Upper lobe of right lung (tissue), 1 donor: ENCODE results near the gene TENM3. TPM values are rescaled to one million over a fixed set of nuclear protein-coding genes. Genes with fewer than 3 reads are reported as not detected.

Experiments
- ATAC-seq: fragments of 200-7000 bp; cut with Tn5 transposase; one replicate; pipeline ENCODE4 v1.9.1; 2020; ENCODE audit warnings: mild to moderate bottlenecking, moderate library complexity
- DNase-seq: peaks from one replicate; pipeline ENCODE4 v3.0.0-alpha.2; 2020
- H3K27ac ChIP-seq: fragments of 200-600 bp; one replicate; pipeline ENCODE4 v1.8.0; 2022
- H3K27me3 ChIP-seq: fragments of 200-600 bp; one replicate; pipeline ENCODE4 v1.8.0; 2022; ENCODE audit warnings: mild to moderate bottlenecking
- H3K36me3 ChIP-seq: fragments of 200-600 bp; one replicate; pipeline ENCODE4 v1.8.0; 2022
- H3K4me1 ChIP-seq: fragments of 200-600 bp; one replicate; pipeline ENCODE4 v1.8.0; 2022
- H3K4me3 ChIP-seq: fragments of 200-600 bp; one replicate; pipeline ENCODE4 v1.8.0; 2022; ENCODE audit warnings: mild to moderate bottlenecking
- H3K9me3 ChIP-seq: fragments of 200-600 bp; one replicate; pipeline ENCODE4 v1.8.0; 2022
- intact Hi-C: fragments of 100-400 bp; cut with DNase I; formaldehyde crosslinking; loops from one replicate; pipeline ENCODE4 v1.11.0; 2022
- total RNA-seq: library from RNA; stranded (reverse); fragmentation: NEBNext Ultra II Directional; extraction: Animal tissue kit (Norgen Biotek cat#: 25700); gene quantifications from one replicate; pipeline ENCODE4 v1.2.1, GENCODE V29; 2021
- TF ChIP-seq, protein P1 (sequence below): fragments of 200-600 bp; IDR thresholded peaks from one replicate; pipeline ENCODE4 v1.8.0; 2022; ENCODE audit warnings: antibody characterized with exemption
- donor health status: DM: no; HTN: yes; CAD: no; lungs with severe emphysema.

The TENM3 gene
- total RNA-seq, 1 donor from 2014 or later = 5.6 TPM

- H3K27me3 ChIP-seq = peaks cover 3% of the 10 kb centered on the region
- no peak for ATAC-seq
- H3K4me1 ChIP-seq = no peaks in the 10 kb centered on the region
- TF ChIP-seq, protein P1, sequence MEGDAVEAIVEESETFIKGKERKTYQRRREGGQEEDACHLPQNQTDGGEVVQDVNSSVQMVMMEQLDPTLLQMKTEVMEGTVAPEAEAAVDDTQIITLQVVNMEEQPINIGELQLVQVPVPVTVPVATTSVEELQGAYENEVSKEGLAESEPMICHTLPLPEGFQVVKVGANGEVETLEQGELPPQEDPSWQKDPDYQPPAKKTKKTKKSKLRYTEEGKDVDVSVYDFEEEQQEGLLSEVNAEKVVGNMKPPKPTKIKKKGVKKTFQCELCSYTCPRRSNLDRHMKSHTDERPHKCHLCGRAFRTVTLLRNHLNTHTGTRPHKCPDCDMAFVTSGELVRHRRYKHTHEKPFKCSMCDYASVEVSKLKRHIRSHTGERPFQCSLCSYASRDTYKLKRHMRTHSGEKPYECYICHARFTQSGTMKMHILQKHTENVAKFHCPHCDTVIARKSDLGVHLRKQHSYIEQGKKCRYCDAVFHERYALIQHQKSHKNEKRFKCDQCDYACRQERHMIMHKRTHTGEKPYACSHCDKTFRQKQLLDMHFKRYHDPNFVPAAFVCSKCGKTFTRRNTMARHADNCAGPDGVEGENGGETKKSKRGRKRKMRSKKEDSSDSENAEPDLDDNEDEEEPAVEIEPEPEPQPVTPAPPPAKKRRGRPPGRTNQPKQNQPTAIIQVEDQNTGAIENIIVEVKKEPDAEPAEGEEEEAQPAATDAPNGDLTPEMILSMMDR = no peak
- H3K9me3 ChIP-seq = no peaks in the 10 kb centered on the region
- H3K27ac ChIP-seq = no peak overlapping the region
- no peak for DNase-seq
- intact Hi-C loops = no loop called here
- no peaks in the 10 kb centered on the region for H3K36me3 ChIP-seq
- H3K4me3 ChIP-seq = no peak overlapping the region
These were observed 21.2 kb upstream of the TENM3 start for GRCh38 chr4:182221987-182222386.

DNA sequence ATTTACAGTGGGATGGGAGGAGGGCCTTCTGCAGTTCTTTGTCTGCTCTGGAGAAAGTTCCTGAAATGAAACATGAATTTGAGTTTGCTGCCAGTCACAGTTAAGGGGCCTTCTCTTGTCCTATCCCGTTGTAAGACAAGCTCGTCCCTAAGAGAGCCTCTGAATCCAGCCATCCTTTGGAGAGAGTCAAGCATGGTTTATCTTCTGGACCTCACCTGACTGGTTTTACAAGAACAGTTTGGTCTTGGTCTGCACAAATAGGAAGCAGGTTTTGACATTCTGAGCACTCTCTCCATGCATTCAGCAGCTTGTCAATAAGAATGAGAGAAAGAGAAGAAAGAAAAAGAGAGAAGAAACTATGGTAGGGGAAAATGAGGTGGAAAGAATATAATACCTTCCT, 20.4 kb upstream of the TENM3 start:
- no peaks in the 10 kb centered on the region for H3K27me3 ChIP-seq
- H3K36me3 ChIP-seq = no peaks in the 10 kb centered on the region
- no peaks in the 10 kb centered on the region for H3K4me1 ChIP-seq
- H3K27ac ChIP-seq = no peak overlapping the region
- ATAC-seq (no peak), DNase-seq (no peak)
- no peak overlapping the region for H3K4me3 ChIP-seq
- H3K9me3 ChIP-seq = no peaks in the 10 kb centered on the region
- intact Hi-C loops = no loop called here
- TF ChIP-seq, protein P1 = no peak

- no peaks in the 10 kb centered on the region for H3K27me3 ChIP-seq
- no peak for ATAC-seq
- no peak overlapping the region for H3K27ac ChIP-seq
- intact Hi-C loops = no loop called here
- TF ChIP-seq, protein P1 = no peak
- H3K9me3 ChIP-seq = no peaks in the 10 kb centered on the region
- H3K36me3 ChIP-seq = no peaks in the 10 kb centered on the region
- no peak overlapping the region for H3K4me3 ChIP-seq
- no peaks in the 10 kb centered on the region for H3K4me1 ChIP-seq
- no peak for DNase-seq
These were observed 19.5 kb upstream of the TENM3 start for GRCh38 chr4:182223708-182224107.

GRCh38 chr4:182224192-182224850, 18.9 kb upstream of the TENM3 start:
- no peak overlapping the region for H3K27ac ChIP-seq
- H3K36me3 ChIP-seq = no peaks in the 10 kb centered on the region
- ATAC-seq (no peak), DNase-seq (no peak)
- H3K4me1 ChIP-seq = no peaks in the 10 kb centered on the region
- TF ChIP-seq, protein P1 = no peak
- no peaks in the 10 kb centered on the region for H3K27me3 ChIP-seq
- intact Hi-C loops = no loop called here
- no peaks in the 10 kb centered on the region for H3K9me3 ChIP-seq
- no peak overlapping the region for H3K4me3 ChIP-seq

DNA sequence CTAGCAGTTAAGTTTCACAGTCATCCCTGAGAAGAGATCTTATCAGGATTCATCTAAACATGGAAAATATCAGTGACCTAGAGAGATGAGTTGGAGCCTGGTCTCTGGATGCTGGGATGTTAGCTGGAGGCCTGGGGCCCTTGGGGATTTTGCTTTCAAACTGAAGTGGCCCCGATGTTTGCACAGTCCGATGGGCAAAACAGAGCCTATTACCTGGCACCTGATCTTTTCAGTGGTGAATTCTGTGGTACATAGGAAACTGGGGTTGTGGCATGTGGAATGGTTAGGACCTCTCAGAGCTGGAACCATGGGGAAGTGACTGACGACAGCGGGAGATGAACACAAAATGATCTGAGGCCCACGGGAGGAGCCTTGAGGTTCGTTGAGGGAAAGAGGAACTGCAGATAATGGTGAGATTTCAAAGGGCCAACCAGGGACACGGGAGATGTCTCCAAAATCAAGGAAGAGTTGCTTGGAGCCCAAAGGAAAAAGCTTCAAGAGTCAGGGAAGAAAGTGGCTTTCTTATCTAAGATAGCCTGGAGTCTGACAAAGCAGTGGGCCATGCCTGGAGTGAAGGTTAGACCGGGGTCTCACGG, 17.8 kb upstream of the TENM3 start:
- TF ChIP-seq, protein P1 = no peak
- H3K4me1 ChIP-seq = no peaks in the 10 kb centered on the region
- no peaks in the 10 kb centered on the region for H3K27me3 ChIP-seq
- no peak for DNase-seq
- no peak for ATAC-seq
- no peaks in the 10 kb centered on the region for H3K36me3 ChIP-seq
- no peak overlapping the region for H3K4me3 ChIP-seq
- no peak overlapping the region for H3K27ac ChIP-seq
- intact Hi-C loops = no loop called here
- no peaks in the 10 kb centered on the region for H3K9me3 ChIP-seq
